ENCODE data around the gene SERBP1. TPM values are rescaled to one million over a fixed set of nuclear protein-coding genes. Genes with fewer than 3 reads are reported as not detected.

The SERBP1 gene
- total and polyA plus RNA-seq, 2 of the 8 experiments (the other 6 are each of a cell fraction or from before 2014, with no cell fraction given) = 229 to 536 TPM

GRCh38 chr1:67476906-67477305 is 46.7 kb upstream of the SERBP1 start:
- Histone ChIP-seq H3K14ac (ENCODE audit: insufficient read length) (no peak overlapping the region), H3K4me2 (ENCODE audit: insufficient read depth in 1 of 2, low read depth in 2 of 2, low read length in 2 of 2) (no peak overlapping the region), H2BK15ac (ENCODE audit: low read length) (no peak overlapping the region), H3K4me1 (replicated peaks in 1 of 4; ENCODE audit: control insufficient read depth in 3 of 4, insufficient read depth in 4 of 4, low read length in 3 of 4) (no peaks in the 10 kb centered on the region), H3K4me3 (ENCODE audit: extremely low read depth in 1 of 4, insufficient read depth in 2 of 4, low read depth in 3 of 4, low read length in 4 of 4) (no peak overlapping the region), H3K79me1 (ENCODE audit: low read depth, low read length) (no peaks in the 10 kb centered on the region), H2BK5ac (ENCODE audit: low read depth, low read length) (no peak overlapping the region), H4K91ac (replicated peaks; ENCODE audit: insufficient read length, low read length) (no peak overlapping the region), H3K9me3 (ENCODE audit: insufficient read depth in 2 of 2, low read depth in 1 of 2, low read length in 1 of 2) (no peaks in the 10 kb centered on the region), H3K27ac (ENCODE audit: low read depth, low read length) (no peak overlapping the region), H3K79me2 (ENCODE audit: control insufficient read depth in 1 of 2, insufficient read depth in 2 of 2, low read length in 2 of 2) (no peaks in the 10 kb centered on the region), H2AK5ac (ENCODE audit: low read depth, low read length) (no peak overlapping the region), H3K18ac (ENCODE audit: extremely low read depth, low read length) (no peak overlapping the region; the same call in 1 of the 2 replicates), H3K27me3 (replicated peaks in 1 of 4; ENCODE audit: control insufficient read depth in 3 of 4, extremely low read depth in 1 of 4, insufficient read depth in 3 of 4, low read length in 3 of 4) (no peaks in the 10 kb centered on the region), H2BK12ac (ENCODE audit: low read depth, low read length) (no peak overlapping the region), H3K9ac (replicated peaks in 1 of 4; ENCODE audit: extremely low read depth in 1 of 4, low read depth in 3 of 4, low read length in 3 of 4) (no peak overlapping the region), H2AFZ (ENCODE audit: low read length) (no peak overlapping the region), H2BK20ac (ENCODE audit: low read length) (no peak overlapping the region), H3K36me3 (ENCODE audit: control insufficient read depth in 2 of 4, insufficient read depth in 4 of 4, low read length in 3 of 4) (no peaks in the 10 kb centered on the region), H2BK120ac (replicated peaks; ENCODE audit: low read depth, low read length) (no peak overlapping the region), H4K5ac (ENCODE audit: insufficient read length, low read depth, low read length) (no peak overlapping the region), H4K8ac (ENCODE audit: extremely low read depth, insufficient read depth, low read length) (no peak overlapping the region), H3K23ac (ENCODE audit: insufficient read length) (no peak overlapping the region), H3K4ac (replicated peaks; ENCODE audit: insufficient read length, low read depth, low read length) (no peak overlapping the region), H3K56ac (replicated peaks; ENCODE audit: insufficient read length, low read depth, low read length) (no peak overlapping the region), H3K23me2 (ENCODE audit: low read depth, low read length) (no peaks in the 10 kb centered on the region), H4K20me1 (replicated peaks in 1 of 2; ENCODE audit: control insufficient read depth in 1 of 2, insufficient read depth in 2 of 2, low read length in 2 of 2) (no peaks in the 10 kb centered on the region)
- DNase-seq (ENCODE audit: low read depth in 1 of 2, low spot score in 2 of 2) = no peak
- POLR2A ChIA-PET (ENCODE audit: partially characterized antibody) = interaction anchor here (0.8 kb wide), 1 partner anchor 12 kb away, joined by 3 read pairs; no protein-coding TSS in a partner anchor
- 69% methylated on average over 5 of the region's 5 CpGs; no CpG with 5 or more reads in 1 of the 2 experiments for WGBS, 2 experiments (ENCODE audit: extremely low coverage in 1 of 2, insufficient coverage in 1 of 2, insufficient read length in 1 of 2, insufficient replicate concordance in 2 of 2, low coverage in 1 of 2, low lambda C conversion rate in 2 of 2, missing lambda C conversion rate in 1 of 2)
- TF ChIP-seq ASH2L (IDR thresholded peaks at IDR 0.05; ENCODE audit: low read length) = no peak
- no peak for TF ChIP-seq HDAC6 (IDR thresholded peaks at IDR 0.05; ENCODE audit: low read depth, low read length)
- no peak for TF ChIP-seq SIN3A (conservative IDR thresholded peaks at IDR 0.05 in 1 of 2, IDR thresholded peaks at IDR 0.05 in 1 of 2; ENCODE audit: low read depth in 1 of 2, low read length in 2 of 2)
- TF ChIP-seq POU5F1 (IDR thresholded peaks at IDR 0.05; ENCODE audit: low read depth, low read length) = no peak
- TF ChIP-seq RFX5 (IDR thresholded peaks at IDR 0.05; ENCODE audit: borderline replicate concordance, low read depth, low read length) = no peak
- TF ChIP-seq CHD1 (IDR thresholded peaks at IDR 0.05; ENCODE audit: low read depth, low read length) = no peak
- TF ChIP-seq CBX5 (IDR thresholded peaks at IDR 0.05; ENCODE audit: low read depth, low read length) = no peak
- no peak for TF ChIP-seq GABPA (IDR thresholded peaks at IDR 0.05; ENCODE audit: borderline replicate concordance, insufficient read depth, low read length)
- TF ChIP-seq, protein P1, sequence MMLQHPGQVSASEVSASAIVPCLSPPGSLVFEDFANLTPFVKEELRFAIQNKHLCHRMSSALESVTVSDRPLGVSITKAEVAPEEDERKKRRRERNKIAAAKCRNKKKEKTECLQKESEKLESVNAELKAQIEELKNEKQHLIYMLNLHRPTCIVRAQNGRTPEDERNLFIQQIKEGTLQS (IDR thresholded peaks at IDR 0.05; ENCODE audit: insufficient read depth, low read depth, low read length) = no peak
- TF ChIP-seq SP2 (IDR thresholded peaks at IDR 0.05; ENCODE audit: low read length) = no peak
- TF ChIP-seq FOSL1 (IDR thresholded peaks at IDR 0.05; ENCODE audit: insufficient read depth, low read depth, low read length) = no peak
- TF ChIP-seq CEBPB (IDR thresholded peaks at IDR 0.05; ENCODE audit: low read depth, low read length) = no peak
- no peak for TF ChIP-seq TCF12 (IDR thresholded peaks at IDR 0.05; ENCODE audit: low read depth, low read length)
- no peak for TF ChIP-seq EZH2 (IDR thresholded peaks at IDR 0.05; ENCODE audit: low read depth, low read length, severe bottlenecking)
- FAIRE-seq = no peak
- CTCF ChIA-PET (ENCODE audit: partially characterized antibody) = interaction anchor here (0.7 to 1.0 kb wide), 2 partner anchors 10 to 21 kb away, joined by 3 to 4 read pairs; no protein-coding TSS in a partner anchor
